ENCODE results near the gene DNAI2.

Gene DNAI2

GRCh38 chr17:74318391-74318790, 44.4 kb downstream of the DNAI2 start:
- no peak for TF ChIP-seq CTCF (IDR thresholded peaks at IDR 0.05)
- H3K36me3 ChIP-seq: no peaks in the 10 kb centered on the region
- no peaks in the 10 kb centered on the region for H3K4me1 ChIP-seq (ENCODE audit: control insufficient read depth in 1 of 2, insufficient read depth in 1 of 2, low read depth in 1 of 2, low read length in 1 of 2)
- H3K27me3 ChIP-seq: peaks cover 19% of the 10 kb centered on the region
- no peak overlapping the region for H3K27ac ChIP-seq
- no peak overlapping the region for H3K4me3 ChIP-seq (ENCODE audit: low read depth in 1 of 2, low read length in 1 of 2)
- H3K9me3 ChIP-seq: no peaks in the 10 kb centered on the region

- peaks cover 79% of the 10 kb centered on the region for H3K27me3 ChIP-seq
- no peak for TF ChIP-seq CTCF (IDR thresholded peaks at IDR 0.05)
These were observed 50.5 kb downstream of the DNAI2 start for GRCh38 chr17:74324521-74324920.

GRCh38 chr17:74325376-74325742, 51.3 kb downstream of the DNAI2 start:
- TF ChIP-seq CTCF (IDR thresholded peaks at IDR 0.05): no peak
- Histone ChIP-seq H3K36me3 (no peaks in the 10 kb centered on the region), H3K27ac (no peak overlapping the region), H3K9me3 (no peaks in the 10 kb centered on the region), H3K4me1 (ENCODE audit: control insufficient read depth in 1 of 2, insufficient read depth in 1 of 2, low read depth in 1 of 2, low read length in 1 of 2) (no peaks in the 10 kb centered on the region), H3K4me3 (ENCODE audit: low read depth in 1 of 2, low read length in 1 of 2) (no peak overlapping the region), H3K27me3 (peaks cover 87% of the 10 kb centered on the region)

More at GRCh38 chr17:74324521-74324920, 50.5 kb downstream of the DNAI2 start:
- H3K36me3 ChIP-seq: no peaks in the 10 kb centered on the region
- H3K9me3 ChIP-seq: no peaks in the 10 kb centered on the region
- no peaks in the 10 kb centered on the region for H3K4me1 ChIP-seq (ENCODE audit: control insufficient read depth in 1 of 2, insufficient read depth in 1 of 2, low read depth in 1 of 2, low read length in 1 of 2)
- H3K27ac ChIP-seq: no peak overlapping the region
- no peak overlapping the region for H3K4me3 ChIP-seq (ENCODE audit: low read depth in 1 of 2, low read length in 1 of 2)

- no peak within 1 kb of the TSS for H3K4me3 ChIP-seq (ENCODE audit: low read depth in 1 of 2, low read length in 1 of 2)
- no peaks in the 10 kb centered on the region for H3K9me3 ChIP-seq
- no peaks in the 10 kb centered on the region for H3K36me3 ChIP-seq
- peaks cover 90% of the 10 kb centered on the region for H3K27me3 ChIP-seq
- no peaks in the 10 kb centered on the region for H3K4me1 ChIP-seq (ENCODE audit: control insufficient read depth in 1 of 2, insufficient read depth in 1 of 2, low read depth in 1 of 2, low read length in 1 of 2)
- TF ChIP-seq CTCF (IDR thresholded peaks at IDR 0.05): no peak
- no peak within 1 kb of the TSS for H3K27ac ChIP-seq
These were observed 51.8 kb downstream of the DNAI2 start, which contains the start of gene KIF19 for GRCh38 chr17:74325743-74326379. KIF19 (plus strand) TSS chr17:74326226; CDS start chr17:74326350, 124 bp downstream.

- Histone ChIP-seq H3K36me3 (no peaks in the 10 kb centered on the region), H3K27ac (no peak overlapping the region), H3K4me1 (ENCODE audit: control insufficient read depth in 1 of 2, insufficient read depth in 1 of 2, low read depth in 1 of 2, low read length in 1 of 2) (no peaks in the 10 kb centered on the region), H3K9me3 (no peaks in the 10 kb centered on the region), H3K27me3 (peaks cover 94% of the 10 kb centered on the region), H3K4me3 (ENCODE audit: low read depth in 1 of 2, low read length in 1 of 2) (no peak overlapping the region)
- no peak for TF ChIP-seq CTCF (IDR thresholded peaks at IDR 0.05)
These were observed 52.5 kb downstream of the DNAI2 start for GRCh38 chr17:74326506-74326905.

Measured in neutrophil (primary cell).